ENCODE results near the gene TMBIM4. TPM values are rescaled to one million over a fixed set of nuclear protein-coding genes. Genes with fewer than 3 reads are reported as not detected.
A peak's percentile ranks its signal among the peaks of the same experiment; 100 is the strongest.

The TMBIM4 gene
- total and polyA plus RNA-seq, 4 donors, result 124 to 236 (median 169) TPM

- no peak for TF ChIP-seq CTCF (IDR thresholded peaks at IDR 0.05; ENCODE audit: control extremely low read depth, extremely low read depth)
- no peak for ATAC-seq (ENCODE audit: insufficient read depth, low FRiP score)
- Histone ChIP-seq H3K36me3 (ENCODE audit: control insufficient read depth in 4 of 4, insufficient read depth in 4 of 4, low read length in 4 of 4) (peaks cover 6 to 23% (median 10%) of the 10 kb centered on the region in 4 donors), H3K27ac (ENCODE audit: low read depth in 1 of 2, low read length in 1 of 2) (no peak overlapping the region), H3K4me3 (no peak overlapping the region), H3K9me3 (ENCODE audit: control insufficient read depth in 4 of 4, insufficient read depth in 3 of 4, low read length in 3 of 4) (no peaks in the 10 kb centered on the region), H3K4me1 (ENCODE audit: control insufficient read depth in 5 of 5, insufficient read depth in 5 of 5, low read length in 5 of 5) (peaks cover 0 to 8% (median 0%) of the 10 kb centered on the region in 5 donors), H3K27me3 (ENCODE audit: control insufficient read depth in 3 of 3, insufficient read depth in 3 of 3, low read length in 2 of 3) (no peaks in the 10 kb centered on the region), H3K9ac (ENCODE audit: insufficient read depth in 1 of 2, low read length in 2 of 2) (no peak overlapping the region)
- WGBS, 2 donors, result 78 to 85% methylated on average over 1 of the region's 1 CpG
- no peak for DNase-seq
Observed at GRCh38 chr12:66120477-66120876, 49.3 kb downstream of the TMBIM4 start.

GRCh38 chr12:66119870-66120241 lies 49.9 kb downstream of the TMBIM4 start:
- no peak for ATAC-seq (ENCODE audit: insufficient read depth, low FRiP score)
- no peak for DNase-seq
- Histone ChIP-seq H3K4me1 (ENCODE audit: control insufficient read depth in 5 of 5, insufficient read depth in 5 of 5, low read length in 5 of 5) (peaks cover 0 to 8% (median 0%) of the 10 kb centered on the region in 5 donors), H3K4me3 (no peak overlapping the region), H3K36me3 (ENCODE audit: control insufficient read depth in 4 of 4, insufficient read depth in 4 of 4, low read length in 4 of 4) (peaks cover 3 to 18% (median 7%) of the 10 kb centered on the region in 4 donors), H3K27ac (ENCODE audit: low read depth in 1 of 2, low read length in 1 of 2) (no peak overlapping the region), H3K27me3 (ENCODE audit: control insufficient read depth in 3 of 3, insufficient read depth in 3 of 3, low read length in 2 of 3) (no peaks in the 10 kb centered on the region), H3K9ac (ENCODE audit: insufficient read depth in 1 of 2, low read length in 2 of 2) (no peak overlapping the region), H3K9me3 (ENCODE audit: control insufficient read depth in 4 of 4, insufficient read depth in 3 of 4, low read length in 3 of 4) (no peaks in the 10 kb centered on the region)
- no peak for TF ChIP-seq CTCF (IDR thresholded peaks at IDR 0.05; ENCODE audit: control extremely low read depth, extremely low read depth)
- WGBS, 2 donors, result 74 to 77% methylated on average over 1 of the region's 1 CpG

DNA sequence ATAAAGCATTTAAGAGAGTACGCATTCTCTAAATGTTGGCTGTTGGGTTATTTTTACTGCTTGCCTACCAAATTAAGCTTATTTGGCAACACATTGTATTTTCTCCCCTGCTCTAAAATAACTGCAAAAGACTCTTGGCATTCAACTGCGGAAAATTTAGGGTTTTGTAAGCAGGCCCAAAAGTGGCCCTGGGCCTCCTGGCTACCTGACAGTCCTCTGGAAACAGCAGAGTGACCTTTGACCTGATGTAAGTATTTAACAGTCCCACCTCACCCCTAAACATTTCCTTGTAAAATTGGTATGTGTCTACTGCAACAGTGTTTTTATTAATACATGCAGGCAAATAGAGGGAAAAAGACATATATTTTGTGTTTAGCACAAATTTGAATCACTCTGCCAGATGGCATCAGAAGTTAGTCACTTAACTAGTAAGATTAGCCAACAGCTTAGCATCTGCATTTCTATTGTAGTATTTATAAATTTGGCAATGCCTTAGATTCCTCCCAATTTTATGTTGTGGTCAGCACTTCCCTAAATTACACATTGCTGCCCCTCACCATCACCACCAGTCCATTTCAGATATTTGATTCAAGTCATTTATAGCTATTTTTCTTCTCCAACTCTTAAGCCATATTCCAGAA lies 50.4 kb downstream of the TMBIM4 start:
- WGBS, 2 donors, result 86 to 92% methylated on average over 2 of the region's 2 CpGs
- Histone ChIP-seq H3K4me3 (no peak overlapping the region), H3K36me3 (ENCODE audit: control insufficient read depth in 4 of 4, insufficient read depth in 4 of 4, low read length in 4 of 4) (peaks cover 0 to 13% (median 4%) of the 10 kb centered on the region in 4 donors), H3K4me1 (ENCODE audit: control insufficient read depth in 5 of 5, insufficient read depth in 5 of 5, low read length in 5 of 5) (peaks cover 0 to 8% (median 0%) of the 10 kb centered on the region in 5 donors), H3K27ac (ENCODE audit: low read depth in 1 of 2, low read length in 1 of 2) (no peak overlapping the region), H3K9me3 (ENCODE audit: control insufficient read depth in 4 of 4, insufficient read depth in 3 of 4, low read length in 3 of 4) (no peaks in the 10 kb centered on the region), H3K27me3 (ENCODE audit: control insufficient read depth in 3 of 3, insufficient read depth in 3 of 3, low read length in 2 of 3) (no peaks in the 10 kb centered on the region), H3K9ac (ENCODE audit: insufficient read depth in 1 of 2, low read length in 2 of 2) (no peak overlapping the region)
- ATAC-seq (ENCODE audit: insufficient read depth, low FRiP score) (no peak), DNase-seq (peak in 2 of 3 donors; percentile 53 to 58)
- TF ChIP-seq CTCF (IDR thresholded peaks at IDR 0.05; ENCODE audit: control extremely low read depth, extremely low read depth), result no peak

All from lung (tissue), 12 donors.